Measurements from ENCODE around the gene NSUN6.

Gene NSUN6

GRCh38 chr10:18516851-18517250 is 134.5 kb downstream of the NSUN6 start:
- Histone ChIP-seq H3K36me3 (peaks cover 0 to 12% (median 8%) of the 10 kb centered on the region in 11 experiments; a peak in 9 of 22 replicates), H3K9ac (no peak overlapping the region), H3K27me3 (no peaks in the 10 kb centered on the region), H3K4me2 (no peak overlapping the region), H3K27ac (no peak overlapping the region), H3K9me3 (replicated peaks in 1 of 11) (peaks cover 0 to 7% (median 0%) of the 10 kb centered on the region in 11 experiments; a peak in 1 of 22 replicates), H3K4me3 (no peak overlapping the region), H3K4me1 (no peaks in the 10 kb centered on the region), H4K20me1 (no peaks in the 10 kb centered on the region)
- no peak for TF ChIP-seq Cebpa-rat (IDR thresholded peaks at IDR 0.05)

GRCh38 chr10:18514537-18514936 is 136.8 kb downstream of the NSUN6 start:
- no peaks in the 10 kb centered on the region for H3K9me3 ChIP-seq (replicated peaks in 1 of 11)
- H3K4me3 ChIP-seq, result no peak overlapping the region
- no peaks in the 10 kb centered on the region for H3K27me3 ChIP-seq
- H3K27ac ChIP-seq, result no peak overlapping the region
- H3K9ac ChIP-seq, result no peak overlapping the region
- no peak overlapping the region for H3K4me2 ChIP-seq
- H3K4me1 ChIP-seq, result no peaks in the 10 kb centered on the region
- no peaks in the 10 kb centered on the region for H4K20me1 ChIP-seq
- peaks cover 0 to 12% (median 8%) of the 10 kb centered on the region in 11 experiments; a peak in 9 of 22 replicates for H3K36me3 ChIP-seq
- no peak for TF ChIP-seq Cebpa-rat (IDR thresholded peaks at IDR 0.05)

DNA sequence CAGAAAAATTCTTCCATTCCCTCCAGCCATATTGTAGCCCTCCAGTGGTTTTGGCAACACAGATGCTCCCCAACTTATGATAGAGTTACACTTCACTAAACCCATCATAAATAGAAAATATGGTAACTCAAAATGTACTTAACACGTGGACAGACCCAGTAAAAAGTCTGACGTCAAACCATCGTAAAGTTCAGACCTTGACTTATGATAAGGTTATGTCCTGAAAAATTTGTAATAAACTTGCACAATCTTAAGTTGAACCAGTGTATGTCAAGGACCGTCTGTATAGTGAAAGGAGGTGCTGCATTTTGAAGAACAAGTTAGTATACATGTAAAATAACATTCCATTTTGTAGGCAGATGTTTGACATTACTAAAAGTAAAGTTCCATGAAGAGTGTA is 142.8 kb downstream of the NSUN6 start:
- no peak overlapping the region for H3K27ac ChIP-seq
- peaks cover 0 to 12% (median 8%) of the 10 kb centered on the region in 11 experiments; a peak in 8 of 22 replicates for H3K36me3 ChIP-seq
- H4K20me1 ChIP-seq, result no peaks in the 10 kb centered on the region
- no peaks in the 10 kb centered on the region for H3K27me3 ChIP-seq
- no peak for TF ChIP-seq Cebpa-rat (IDR thresholded peaks at IDR 0.05)
- H3K4me3 ChIP-seq, result no peak overlapping the region
- H3K4me1 ChIP-seq, result no peaks in the 10 kb centered on the region
- H3K4me2 ChIP-seq, result no peak overlapping the region
- H3K9ac ChIP-seq, result no peak overlapping the region
- H3K9me3 ChIP-seq (replicated peaks in 1 of 11), result no peaks in the 10 kb centered on the region

- Histone ChIP-seq H3K9me3 (replicated peaks in 1 of 11) (no peaks in the 10 kb centered on the region), H3K4me3 (no peak overlapping the region), H3K27ac (no peak overlapping the region), H3K4me1 (no peaks in the 10 kb centered on the region), H3K27me3 (no peaks in the 10 kb centered on the region), H4K20me1 (no peaks in the 10 kb centered on the region), H3K4me2 (no peak overlapping the region), H3K9ac (no peak overlapping the region), H3K36me3 (no peaks in the 10 kb centered on the region)
- TF ChIP-seq Cebpa-rat (IDR thresholded peaks at IDR 0.05), result no peak
These were observed 145.8 kb downstream of the NSUN6 start for GRCh38 chr10:18505456-18506118.

GRCh38 chr10:18504161-18504560 is 147.2 kb downstream of the NSUN6 start:
- Histone ChIP-seq H3K27me3 (no peaks in the 10 kb centered on the region), H3K4me2 (no peak overlapping the region), H3K27ac (no peak overlapping the region), H3K4me1 (no peaks in the 10 kb centered on the region), H3K9ac (no peak overlapping the region), H3K36me3 (no peaks in the 10 kb centered on the region), H3K4me3 (no peak overlapping the region), H4K20me1 (no peaks in the 10 kb centered on the region), H3K9me3 (replicated peaks in 1 of 11) (no peaks in the 10 kb centered on the region)
- TF ChIP-seq Cebpa-rat (IDR thresholded peaks at IDR 0.05), result no peak

- Histone ChIP-seq H3K9ac (no peak overlapping the region), H3K36me3 (no peaks in the 10 kb centered on the region), H4K20me1 (no peaks in the 10 kb centered on the region), H3K9me3 (replicated peaks in 1 of 11) (no peaks in the 10 kb centered on the region), H3K27me3 (no peaks in the 10 kb centered on the region), H3K27ac (no peak overlapping the region), H3K4me3 (no peak overlapping the region), H3K4me1 (no peaks in the 10 kb centered on the region), H3K4me2 (no peak overlapping the region)
- no peak for TF ChIP-seq Cebpa-rat (IDR thresholded peaks at IDR 0.05)
These were observed 149.8 kb downstream of the NSUN6 start for GRCh38 chr10:18501629-18502028.

- no peak overlapping the region for H3K4me2 ChIP-seq
- H3K9me3 ChIP-seq (replicated peaks in 1 of 11), result no peaks in the 10 kb centered on the region
- no peaks in the 10 kb centered on the region for H3K4me1 ChIP-seq
- no peak for TF ChIP-seq Cebpa-rat (IDR thresholded peaks at IDR 0.05)
- no peak overlapping the region for H3K27ac ChIP-seq
- H3K9ac ChIP-seq, result no peak overlapping the region
- H3K4me3 ChIP-seq, result no peak overlapping the region
- no peaks in the 10 kb centered on the region for H3K36me3 ChIP-seq
- H3K27me3 ChIP-seq, result no peaks in the 10 kb centered on the region
- H4K20me1 ChIP-seq, result no peaks in the 10 kb centered on the region
These were observed 150.2 kb downstream of the NSUN6 start for GRCh38 chr10:18501198-18501597.

DNA sequence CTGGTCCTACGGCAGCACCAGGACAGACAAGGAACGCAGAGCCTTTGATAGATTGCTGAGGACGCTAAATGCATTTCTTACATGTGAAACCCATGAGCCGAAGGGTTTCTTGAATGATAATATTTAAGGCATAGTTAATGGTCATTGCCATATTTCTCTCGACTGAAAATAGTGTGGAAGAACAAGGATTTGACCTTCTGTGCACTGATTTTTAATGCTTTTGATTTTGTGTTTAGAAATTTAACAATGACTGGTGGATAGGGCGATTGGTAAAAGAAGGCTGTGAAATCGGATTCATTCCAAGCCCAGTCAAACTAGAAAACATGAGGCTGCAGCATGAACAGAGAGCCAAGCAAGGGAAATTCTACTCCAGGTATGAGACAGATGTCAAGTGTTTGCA is 150.8 kb downstream of the NSUN6 start:
- Histone ChIP-seq H3K4me2 (no peak overlapping the region), H3K9ac (no peak overlapping the region), H3K27me3 (no peaks in the 10 kb centered on the region), H3K27ac (no peak overlapping the region), H3K4me1 (no peaks in the 10 kb centered on the region), H4K20me1 (no peaks in the 10 kb centered on the region), H3K9me3 (replicated peaks in 1 of 11) (no peaks in the 10 kb centered on the region), H3K4me3 (no peak overlapping the region), H3K36me3 (no peaks in the 10 kb centered on the region)
- no peak for TF ChIP-seq Cebpa-rat (IDR thresholded peaks at IDR 0.05)

- no peaks in the 10 kb centered on the region for H3K36me3 ChIP-seq
- H3K4me3 ChIP-seq, result no peak overlapping the region
- H3K4me2 ChIP-seq, result no peak overlapping the region
- H3K9me3 ChIP-seq (replicated peaks in 1 of 11), result no peaks in the 10 kb centered on the region
- H3K4me1 ChIP-seq, result no peaks in the 10 kb centered on the region
- H3K9ac ChIP-seq, result no peak overlapping the region
- H3K27ac ChIP-seq, result no peak overlapping the region
- H4K20me1 ChIP-seq, result no peaks in the 10 kb centered on the region
- no peak for TF ChIP-seq Cebpa-rat (IDR thresholded peaks at IDR 0.05)
- H3K27me3 ChIP-seq, result no peaks in the 10 kb centered on the region
These were observed 152.4 kb downstream of the NSUN6 start for GRCh38 chr10:18498998-18499397.

DNA sequence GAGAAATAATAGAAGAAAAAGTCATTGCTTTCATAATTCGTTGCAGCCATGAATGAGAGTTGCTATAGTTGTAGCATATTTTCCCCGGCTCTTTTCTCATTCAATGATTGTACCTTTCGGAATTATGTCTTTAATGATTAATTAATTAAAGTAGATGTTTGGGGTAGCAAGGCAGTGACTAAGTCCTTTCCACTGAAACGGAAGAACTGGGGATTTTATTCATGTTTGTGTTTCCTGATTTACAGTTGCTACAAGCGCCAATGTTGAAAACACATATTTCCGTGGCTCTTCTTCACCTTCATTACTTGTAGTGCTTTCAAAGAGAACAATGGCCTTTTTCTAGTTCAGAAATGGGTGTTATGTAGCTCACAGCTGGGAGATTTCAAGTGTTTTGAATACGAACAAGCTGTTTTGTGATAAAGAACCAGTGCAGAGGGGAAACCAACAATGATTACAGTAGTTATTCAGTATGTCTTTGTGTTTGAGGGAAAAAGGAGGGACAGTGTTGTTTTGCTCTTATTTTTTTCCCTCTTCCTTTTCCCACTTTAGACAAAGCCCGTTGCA is 153.5 kb downstream of the NSUN6 start:
- Histone ChIP-seq H3K27me3 (no peaks in the 10 kb centered on the region), H3K4me3 (no peak overlapping the region), H3K27ac (no peak overlapping the region), H3K9me3 (replicated peaks in 1 of 11) (no peaks in the 10 kb centered on the region), H3K4me2 (no peak overlapping the region), H3K9ac (no peak overlapping the region), H3K4me1 (no peaks in the 10 kb centered on the region), H4K20me1 (no peaks in the 10 kb centered on the region), H3K36me3 (no peaks in the 10 kb centered on the region)
- no peak for TF ChIP-seq Cebpa-rat (IDR thresholded peaks at IDR 0.05)

Measured in BLaER1 treated with 17β-estradiol and CSF1 and Interleukin-3, amounts not matched to agents 10 nM and 100 nM (cell line).